Left cardiac atrium (tissue), 4 donors: Measurements from ENCODE around the gene PAM16. TPM values are rescaled to one million over a fixed set of nuclear protein-coding genes. Genes with fewer than 3 reads are reported as not detected.

Source experiments
- ATAC-seq, 2 donors: fragments of 200-7000 bp; cut with Tn5 transposase; one replicate each; pipeline ENCODE4 v1.9.1; 2020; ENCODE audit warnings: mild to moderate bottlenecking in 2 of 2, moderate library complexity in 2 of 2
- DNase-seq: peaks from one replicate; pipeline ENCODE4 v3.0.0-alpha.2; 2020
- intact Hi-C, 2 donors: fragments of 100-400 bp; cut with DNase I; formaldehyde crosslinking; loops; one replicate each; pipeline versions ENCODE4 v1.14.1 to v1.15.1; 2022 to 2023
- total RNA-seq, 2 donors: library from RNA; stranded (reverse); fragmentation: NEBNext Ultra II Directional; extraction: Animal tissue kit (Norgen Biotek cat#: 25700); gene quantifications; one replicate each; pipeline ENCODE4 v1.2.1, GENCODE V29; 2021
- donor health status: DM: no; HTN: yes; CAD: no.
- donor health status: DM: no; HTN: yes; CAD: no; lungs with severe emphysema.
- donor health status: DM: yes; HTN: yes; CAD: no.
- donor health status: Dilated cardiomyopathy.

Gene PAM16
- total RNA-seq, 2 donors from 2014 or later: 51.0 to 64.3 TPM

- ATAC-seq: no peak
- no peak for DNase-seq
- intact Hi-C loops: no loop called here
Observed at GRCh38 chr16:4297480-4297879, 53.6 kb downstream of the PAM16 start.

DNA sequence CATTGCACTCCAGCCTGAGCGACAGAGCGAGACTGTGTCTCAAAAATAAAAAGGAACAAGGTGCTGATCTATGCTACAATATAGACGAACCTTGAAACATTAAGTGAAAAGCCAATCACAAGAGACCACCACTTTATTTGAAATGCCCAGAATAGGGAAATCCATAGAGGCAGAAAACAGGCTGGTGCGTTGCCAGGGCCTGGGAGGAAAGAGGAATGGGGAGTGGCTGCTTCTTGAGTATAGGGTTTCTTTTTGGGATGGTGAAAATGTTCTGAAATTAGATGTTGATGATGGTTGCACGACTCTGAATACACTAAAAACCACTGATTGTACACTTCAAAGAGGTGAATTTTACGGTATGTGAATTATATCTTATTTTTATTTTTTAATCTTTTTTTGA is 55.5 kb downstream of the PAM16 start:
- no peak for DNase-seq
- no peak for ATAC-seq
- intact Hi-C loops: no loop called here

GRCh38 chr16:4293822-4294457 is 57.2 kb downstream of the PAM16 start:
- DNase-seq (peak; percentile 57), ATAC-seq (peak; percentile 81 to 90)
- intact Hi-C loops: loop anchor here in 1 of 2 donors (5.0 kb wide), 1 partner anchor 33 kb away; no protein-coding TSS in a partner anchor

DNA sequence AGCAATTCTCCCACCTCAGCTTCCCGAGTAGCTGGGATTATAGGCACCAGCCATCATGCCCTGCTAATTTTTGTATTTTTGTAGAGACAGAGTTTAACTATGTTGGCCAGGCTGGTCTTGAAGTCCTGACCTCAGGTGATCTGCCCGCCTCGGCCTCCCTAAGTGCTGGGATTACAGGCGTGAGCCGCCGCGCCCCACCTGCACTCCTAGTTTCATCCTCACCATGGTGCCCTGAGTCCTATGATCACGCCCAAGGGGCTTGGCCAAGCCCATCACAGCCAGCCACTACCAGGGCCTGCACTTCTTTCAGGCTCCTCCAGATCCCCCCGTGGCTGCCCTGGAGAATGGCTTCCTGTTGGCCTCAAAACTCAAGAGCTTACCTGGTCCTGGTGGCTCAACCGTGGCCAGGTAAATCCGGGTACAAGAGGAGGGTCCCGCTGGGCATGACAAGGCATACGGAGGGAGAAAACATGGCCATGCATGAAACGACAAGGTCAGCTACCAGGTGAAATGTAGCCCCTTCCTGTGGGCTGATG is 57.9 kb downstream of the PAM16 start:
- no peak for DNase-seq
- ATAC-seq: no peak
- intact Hi-C loops: loop anchor here in 1 of 2 donors (5.0 kb wide), 1 partner anchor 34 kb away; no protein-coding TSS in a partner anchor

GRCh38 chr16:4291699-4292098 is 59.4 kb downstream of the PAM16 start:
- ATAC-seq (no peak), DNase-seq (no peak)
- intact Hi-C loops: loop anchor here in 1 of 2 donors (5.0 kb wide), 1 partner anchor 36 kb away; no protein-coding TSS in a partner anchor

Other genes starting within 250 kb of the PAM16 start
- gene ADCY9, start 234.9 kb downstream of the PAM16 start, total RNA-seq: 10 to 100 TPM; 22.6 to 25.9 TPM
- gene SRL, start 109.2 kb downstream of the PAM16 start, total RNA-seq: 100 to 1,000 TPM; 302 to 359 TPM
- 1 to 10 TPM; 3.7 to 4.2 TPM for gene TFAP4, start 78.3 kb downstream of the PAM16 start, total RNA-seq
- 10 to 100 TPM; 23.9 to 29.2 TPM for gene GLIS2, start 35.3 kb downstream of the PAM16 start, total RNA-seq
- 10 to 100 TPM; 10.6 to 20.0 TPM for gene VASN, start 20.5 kb upstream of the PAM16 start, total RNA-seq
- gene CORO7, start 65.3 kb upstream of the PAM16 start, total RNA-seq: 10 to 100 TPM; 15.6 to 19.5 TPM
- gene DNAJA3, start 74.5 kb upstream of the PAM16 start, total RNA-seq: 10 to 100 TPM; 44.6 to 48.3 TPM
- gene NMRAL1, start 123.3 kb upstream of the PAM16 start, total RNA-seq: 10 to 100 TPM; 16.8 to 17.2 TPM
- gene HMOX2, start 125.1 kb upstream of the PAM16 start, total RNA-seq: 10 to 100 TPM; 65.3 to 92.0 TPM
- 10 to 100 TPM; 34.1 to 42.9 TPM for gene CDIP1, start 187.5 kb upstream of the PAM16 start, total RNA-seq
- gene C16orf96, start 205.0 kb upstream of the PAM16 start, total RNA-seq: under 1 TPM in 1 of 2 donors, not detected in 1; 0.10 TPM